IMR-90 (cell line): ENCODE results near the gene MRC2. TPM values are rescaled to one million over a fixed set of nuclear protein-coding genes. Genes with fewer than 3 reads are reported as not detected.

ENCODE experiments used
- ATAC-seq: fragments of 200-7000 bp; cut with Tn5 transposase; 2 replicates; pipeline ENCODE4 v1.9.1; 2020; ENCODE audit warnings: low read depth, mild to moderate bottlenecking, moderate library complexity
- BruUV-seq: library from RNA; stranded (reverse); fragments of 400-500 nt; replicated peaks from 2 replicates; lab custom pipeline; 2021; lab: Mats Ljungman, UMichigan
- CTCF ChIA-PET: fragments of 300-600 bp; formaldehyde crosslinking; extraction: SDS; loops from one replicate; lab custom pipeline; 2021; ENCODE audit warnings: antibody characterized with exemption; lab: Yijun Ruan, JAX
- POLR2A ChIA-PET: fragments of 300-600 bp; sonication (Branson Sonifier 250); formaldehyde crosslinking; loops from one replicate; lab custom pipeline; 2022; ENCODE audit warnings: antibody characterized with exemption; ENCODE audit not compliant: unreplicated experiment; lab: Charles Lee
- DNase-seq: peaks from one replicate; pipeline ENCODE4 v3.0.0; 2013
- H2AFZ ChIP-seq: replicated peaks from 2 replicates; pipeline ENCODE3; 2013; ENCODE audit warnings: low read length, mild to moderate bottlenecking; ENCODE audit not compliant: poor library complexity
- H2AK5ac ChIP-seq: 2 replicates; pipeline ENCODE4 v1.6.1; 2013; ENCODE audit warnings: low read depth, low read length, inconsistent platforms
- H2AK9ac ChIP-seq: replicated peaks from 2 replicates; pipeline ENCODE3; 2013; ENCODE audit warnings: mild to moderate bottlenecking, low read depth, low read length, moderate library complexity; ENCODE audit not compliant: poor library complexity
- H2BK120ac ChIP-seq: 2 replicates; pipeline ENCODE4 v1.6.1; 2013; ENCODE audit warnings: low read depth, low read length, inconsistent platforms
- H2BK15ac ChIP-seq: 3 replicates; pipeline ENCODE4 v1.6.1; 2013; ENCODE audit warnings: low read depth, low read length, inconsistent platforms
- H2BK20ac ChIP-seq: 2 replicates; pipeline ENCODE4 v1.6.1; 2013; ENCODE audit warnings: low read depth, mild to moderate bottlenecking, inconsistent platforms, low read length, moderate library complexity
- H2BK5ac ChIP-seq: 2 replicates; pipeline ENCODE4 v1.6.1; 2013; ENCODE audit warnings: mild to moderate bottlenecking, low read depth, low read length, inconsistent platforms; ENCODE audit not compliant: poor library complexity, severe bottlenecking
- H3K14ac ChIP-seq: replicated peaks from 2 replicates; pipeline ENCODE4 v1.6.1; 2013; ENCODE audit warnings: low read depth, low read length, inconsistent platforms
- H3K18ac ChIP-seq: 2 replicates; pipeline ENCODE4 v1.6.1; 2013; ENCODE audit warnings: low read depth, low read length, control low read depth
- H3K23ac ChIP-seq: 2 replicates; pipeline ENCODE4 v1.6.1; 2013; ENCODE audit warnings: low read depth, low read length, inconsistent platforms
- H3K27ac ChIP-seq: 2 replicates; pipeline ENCODE4 v1.5.1; 2013; ENCODE audit warnings: mild to moderate bottlenecking, control low read depth, low read length; ENCODE audit not compliant: insufficient read depth
- H3K27me3 ChIP-seq: 2 replicates; pipeline ENCODE4 v1.6.1; 2013; ENCODE audit warnings: low read length; ENCODE audit not compliant: control insufficient read depth, insufficient read depth
- H3K36me3 ChIP-seq: 2 replicates; pipeline ENCODE4 v1.6.1; 2013; ENCODE audit warnings: low read length, mixed read lengths; ENCODE audit not compliant: control insufficient read depth, insufficient read depth
- H3K4ac ChIP-seq: 2 replicates; pipeline ENCODE4 v1.6.1; 2013; ENCODE audit warnings: low read depth, low read length, inconsistent platforms
- H3K4me1 ChIP-seq: 2 replicates; pipeline ENCODE4 v1.6.1; 2013; ENCODE audit warnings: low read length, mixed read lengths; ENCODE audit not compliant: control insufficient read depth, insufficient read depth
- H3K4me2 ChIP-seq: 2 replicates; pipeline ENCODE4 v1.6.1; 2013; ENCODE audit warnings: low read depth, mild to moderate bottlenecking, control low read depth, low read length, moderate library complexity
- H3K4me3 ChIP-seq: 2 replicates; pipeline ENCODE4 v1.5.1; 2013; ENCODE audit warnings: low read depth, mild to moderate bottlenecking, control low read depth, low read length, moderate library complexity; ENCODE audit not compliant: insufficient read depth
- H3K56ac ChIP-seq: 2 replicates; pipeline ENCODE4 v1.6.1; 2013; ENCODE audit warnings: low read length, inconsistent platforms; ENCODE audit not compliant: insufficient read depth; ENCODE audit errors: extremely low read depth
- H3K79me1 ChIP-seq, 2 experiments: 2 replicates each; pipeline ENCODE4 v1.6.1; 2013; ENCODE audit warnings: low read length in 2 of 2, inconsistent platforms in 1 of 2, low read depth in 1 of 2
- H3K9ac ChIP-seq: 2 replicates; pipeline ENCODE4 v1.6.1; 2013; ENCODE audit warnings: low read depth, low read length, control low read depth
- H3K9me1 ChIP-seq: 2 replicates; pipeline ENCODE4 v1.6.1; 2013; ENCODE audit warnings: low read length, inconsistent platforms; ENCODE audit not compliant: insufficient read depth
- H3K9me3 ChIP-seq: 2 replicates; pipeline ENCODE4 v1.6.1; 2013; ENCODE audit warnings: low read length; ENCODE audit not compliant: control insufficient read depth, insufficient read depth
- H4K20me1 ChIP-seq: 2 replicates; pipeline ENCODE4 v1.6.1; 2013; ENCODE audit warnings: low read length, inconsistent platforms; ENCODE audit not compliant: insufficient read depth
- H4K5ac ChIP-seq: 2 replicates; pipeline ENCODE4 v1.6.1; 2013; ENCODE audit warnings: mild to moderate bottlenecking, low read depth, low read length, control low read depth
- H4K8ac ChIP-seq, 2 experiments: 2 replicates each; pipeline ENCODE4 v1.6.1; 2013; ENCODE audit warnings: low read depth in 2 of 2, low read length in 2 of 2, control low read depth in 1 of 2, inconsistent platforms in 1 of 2
- H4K91ac ChIP-seq: 2 replicates; pipeline ENCODE4 v1.6.1; 2013; ENCODE audit warnings: low read depth, low read length, inconsistent platforms; ENCODE audit not compliant: insufficient read depth
- BHLHE40 ChIP-seq: fragments of 150-350 bp; IDR thresholded peaks from 2 replicates; pipeline ENCODE4 v1.6.1; 2016; ENCODE audit warnings: mild to moderate bottlenecking, low read depth, low read length
- ELK1 ChIP-seq: fragments of 150-350 bp; IDR thresholded peaks from 2 replicates; pipeline ENCODE4 v1.6.1; 2016; ENCODE audit warnings: low read depth, mild to moderate bottlenecking, low read length, moderate library complexity, borderline replicate concordance
- FOS ChIP-seq: fragments of 150-350 bp; IDR thresholded peaks from 2 replicates; pipeline ENCODE4 v1.6.1; 2016; ENCODE audit warnings: low read depth, low read length
- MAZ ChIP-seq: IDR thresholded peaks from 2 replicates; pipeline ENCODE4 v1.6.1; 2012; ENCODE audit warnings: low read depth, mild to moderate bottlenecking, low read length, improper control_type of control experiment, moderate library complexity, borderline replicate concordance
- WGBS, 2 experiments: methylation state at CpG; one replicate each; pipeline versions ENCODE4 v1.1.5 to v1.1.7; 2013; ENCODE audit warnings: missing lambda C conversion rate in 2 of 2; ENCODE audit not compliant: insufficient read length in 1 of 2; ENCODE audit errors: extremely low coverage in 2 of 2; 5-methylcytosine and 5-hydroxymethylcytosine counted together
- dilution Hi-C: fragments of 300-500 bp; cut with HindIII; formaldehyde crosslinking; loops from one replicate; pipeline ENCODE4 v1.14.3; 2018; ENCODE audit warnings: low sequenced_read_pairs; ENCODE audit not compliant: unreplicated experiment
- in situ Hi-C: fragments of 300-500 bp; cut with MboI; formaldehyde crosslinking; loops from 3 replicates; pipeline ENCODE4 v1.14.3; 2019; ENCODE audit warnings: low sequenced_read_pairs, inconsistent platforms, mixed read lengths
- intact Hi-C: fragments of 100-400 bp; cut with micrococcal nuclease; formaldehyde crosslinking; loops from 2 replicates; pipeline ENCODE4 v1.10.0; 2022
- polyA plus RNA-seq, 3 experiments: library from polyadenylated mRNA; depleted of rRNA; stranded (reverse); fragments of >200 nt; gene quantifications; 2 replicates each; pipeline ENCODE4 v1.2.3, GENCODE V29; 2012; ENCODE audit warnings: low replicate concordance in 1 of 3
- total RNA-seq: library from RNA; depleted of rRNA; stranded (reverse); fragments of >200 nt; gene quantifications from 2 replicates; pipeline ENCODE4 v1.2.3, GENCODE V29; 2012

MRC2 gene
- total and polyA plus RNA-seq, 2 of the 4 experiments (the other 2 are of a cell fraction): 39.3 to 137 TPM

- ChIA-PET POLR2A (no interaction called here), CTCF (interaction anchor here (0.5 kb wide), 1 partner anchor 15 kb away, joined by 3 read pairs; no protein-coding TSS in a partner anchor)
- DNase-seq (no peak), ATAC-seq (no peak)
- no TSS peak for BruUV-seq
- H2AFZ ChIP-seq: no peak overlapping the region
- H2BK15ac ChIP-seq: no peak overlapping the region
- H4K5ac ChIP-seq: no peak overlapping the region
- H2AK5ac ChIP-seq: no peak overlapping the region
- no peak overlapping the region for H3K18ac ChIP-seq
- no peak overlapping the region for H3K56ac ChIP-seq
- no peak overlapping the region for H3K4ac ChIP-seq
- H3K4me1 ChIP-seq: no peaks in the 10 kb centered on the region
- H3K23ac ChIP-seq: no peak overlapping the region
- H3K9me3 ChIP-seq: no peaks in the 10 kb centered on the region
- no peak overlapping the region for H2BK5ac ChIP-seq
- H4K8ac ChIP-seq: no peak overlapping the region
- no peak overlapping the region for H3K14ac ChIP-seq
- WGBS, 2 experiments: 100% methylated on average over 1 of the region's 3 CpGs; no CpG with 5 or more reads in 1 of the 2 experiments
- peaks cover 9 to 39% of the 10 kb centered on the region in 2 experiments for H3K79me1 ChIP-seq
- H3K36me3 ChIP-seq: peaks cover 85% of the 10 kb centered on the region
- H3K27me3 ChIP-seq: no peaks in the 10 kb centered on the region
- H4K20me1 ChIP-seq: peaks cover 11% of the 10 kb centered on the region
- no peaks in the 10 kb centered on the region for H3K9me1 ChIP-seq
- H2BK120ac ChIP-seq: no peak overlapping the region
- no peak overlapping the region for H2BK20ac ChIP-seq
- no peak overlapping the region for H3K9ac ChIP-seq
- H2AK9ac ChIP-seq: no peak overlapping the region
- TF ChIP-seq ELK1: no peak
- TF ChIP-seq BHLHE40: no peak
- no peak for TF ChIP-seq MAZ
- TF ChIP-seq FOS: no peak
- H4K91ac ChIP-seq: no peak overlapping the region
- in situ Hi-C loops (no loop called here), intact Hi-C loops (no loop called here), dilution Hi-C loops (no loop called here)
- H3K4me3 ChIP-seq: no peak overlapping the region
- no peak overlapping the region for H3K4me2 ChIP-seq
- H3K27ac ChIP-seq: no peak overlapping the region
These were observed 47.4 kb downstream of the MRC2 start for GRCh38 chr17:62674841-62675240.
